ENCODE data around the gene CAPZB.

The CAPZB gene

DNA sequence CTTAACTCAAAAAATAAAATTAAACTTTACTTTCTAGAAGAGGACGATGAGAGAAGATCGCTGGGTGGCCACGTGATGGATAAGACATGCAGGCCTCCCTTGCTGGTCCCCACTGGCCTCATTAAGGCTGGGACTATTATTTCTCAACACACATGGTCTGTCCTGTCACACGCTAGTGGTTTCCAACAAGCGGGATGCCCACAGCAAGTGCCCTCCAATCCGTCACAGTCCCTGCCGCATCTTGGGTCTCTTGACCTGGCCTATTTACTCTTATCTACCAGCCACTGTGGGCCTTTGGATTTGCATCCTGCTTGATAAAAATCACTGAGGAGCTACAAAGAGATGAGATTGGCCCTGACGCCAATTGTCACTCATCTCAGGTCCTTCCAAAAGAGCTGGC lies 30.0 kb downstream of the CAPZB start:
- H3F3A ChIP-seq (ENCODE audit: insufficient read depth): no peaks in the 10 kb centered on the region
- no peak overlapping the region for H3K4me3 ChIP-seq (ENCODE audit: insufficient read depth, low read length, poor library complexity, severe bottlenecking)
- no peak overlapping the region for H3K9ac ChIP-seq (ENCODE audit: low read length)
- no peaks in the 10 kb centered on the region for H3K9me2 ChIP-seq (replicated peaks; ENCODE audit: insufficient read depth, low read length)
- H3K27me3 ChIP-seq (ENCODE audit: low read length): no peaks in the 10 kb centered on the region
- H4K20me1 ChIP-seq (ENCODE audit: low read depth, low read length): peaks cover 36% of the 10 kb centered on the region
- H2AFZ ChIP-seq (ENCODE audit: low read depth, low read length, severe bottlenecking): no peak overlapping the region
- H3K79me2 ChIP-seq (ENCODE audit: insufficient read depth, low read length): peaks cover 94% of the 10 kb centered on the region
- TF ChIP-seq EZH2phosphoT487 (conservative IDR thresholded peaks at IDR 0.05; ENCODE audit: low read length): no peak
- TF ChIP-seq, protein P1, sequence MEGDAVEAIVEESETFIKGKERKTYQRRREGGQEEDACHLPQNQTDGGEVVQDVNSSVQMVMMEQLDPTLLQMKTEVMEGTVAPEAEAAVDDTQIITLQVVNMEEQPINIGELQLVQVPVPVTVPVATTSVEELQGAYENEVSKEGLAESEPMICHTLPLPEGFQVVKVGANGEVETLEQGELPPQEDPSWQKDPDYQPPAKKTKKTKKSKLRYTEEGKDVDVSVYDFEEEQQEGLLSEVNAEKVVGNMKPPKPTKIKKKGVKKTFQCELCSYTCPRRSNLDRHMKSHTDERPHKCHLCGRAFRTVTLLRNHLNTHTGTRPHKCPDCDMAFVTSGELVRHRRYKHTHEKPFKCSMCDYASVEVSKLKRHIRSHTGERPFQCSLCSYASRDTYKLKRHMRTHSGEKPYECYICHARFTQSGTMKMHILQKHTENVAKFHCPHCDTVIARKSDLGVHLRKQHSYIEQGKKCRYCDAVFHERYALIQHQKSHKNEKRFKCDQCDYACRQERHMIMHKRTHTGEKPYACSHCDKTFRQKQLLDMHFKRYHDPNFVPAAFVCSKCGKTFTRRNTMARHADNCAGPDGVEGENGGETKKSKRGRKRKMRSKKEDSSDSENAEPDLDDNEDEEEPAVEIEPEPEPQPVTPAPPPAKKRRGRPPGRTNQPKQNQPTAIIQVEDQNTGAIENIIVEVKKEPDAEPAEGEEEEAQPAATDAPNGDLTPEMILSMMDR (IDR thresholded peaks at IDR 0.05; ENCODE audit: insufficient read depth, low read length, poor library complexity, severe bottlenecking): no peak
- no peak overlapping the region for H3K27ac ChIP-seq (ENCODE audit: low read depth, low read length)
- H3K4me2 ChIP-seq (ENCODE audit: low read depth, low read length, poor library complexity, severe bottlenecking): no peak overlapping the region
- no peaks in the 10 kb centered on the region for H3K9me3 ChIP-seq (ENCODE audit: insufficient read depth, low read length)
- H3K36me3 ChIP-seq (ENCODE audit: low read length): no peaks in the 10 kb centered on the region

DNA sequence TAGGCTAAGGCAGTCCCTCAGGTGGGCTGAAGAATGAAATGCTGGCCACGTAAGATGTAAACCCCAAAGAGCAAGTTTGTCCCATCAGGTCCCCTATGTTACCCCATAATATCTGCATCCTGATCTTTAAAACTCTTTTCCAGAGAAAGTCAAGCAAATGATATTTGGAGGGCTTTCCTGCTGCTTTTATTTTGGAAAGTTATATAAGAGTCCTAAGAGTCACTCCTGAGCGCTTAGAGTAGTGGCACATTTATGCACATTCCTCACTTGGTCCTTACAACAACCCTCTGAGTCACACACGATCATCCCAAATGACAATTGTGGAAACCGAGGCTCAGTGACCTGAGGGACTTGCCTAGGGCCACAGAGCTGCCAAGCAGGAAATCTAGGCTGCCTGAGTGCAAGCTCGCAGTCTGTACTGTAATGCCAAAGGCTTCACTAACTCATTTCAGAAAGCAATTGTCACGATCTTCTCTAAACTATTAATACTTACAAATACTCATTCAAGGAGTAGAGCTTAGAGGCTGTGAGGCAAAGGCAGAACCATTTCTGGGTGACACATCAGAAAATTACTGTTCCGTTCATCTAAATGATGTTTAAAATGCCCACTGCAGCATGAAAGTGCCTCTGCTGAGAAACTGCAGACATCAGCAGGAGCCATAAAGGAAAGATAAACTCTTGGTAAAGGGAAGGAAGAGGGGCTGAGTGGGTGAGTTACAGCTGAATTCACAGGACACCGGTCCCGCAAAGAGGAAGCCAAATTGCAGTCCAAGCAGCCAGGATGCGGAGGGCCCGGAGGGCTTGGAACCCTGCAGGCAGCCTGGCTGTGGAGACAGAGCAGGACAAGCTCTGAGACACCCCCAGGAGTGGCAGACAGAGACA lies 30.8 kb downstream of the CAPZB start:
- H3K9me2 ChIP-seq (replicated peaks; ENCODE audit: insufficient read depth, low read length): no peaks in the 10 kb centered on the region
- no peak overlapping the region for H3K4me2 ChIP-seq (ENCODE audit: low read depth, low read length, poor library complexity, severe bottlenecking)
- H3K9ac ChIP-seq (ENCODE audit: low read length): no peak overlapping the region
- no peaks in the 10 kb centered on the region for H3K36me3 ChIP-seq (ENCODE audit: low read length)
- H3F3A ChIP-seq (ENCODE audit: insufficient read depth): no peaks in the 10 kb centered on the region
- no peak overlapping the region for H3K27ac ChIP-seq (ENCODE audit: low read depth, low read length)
- peaks cover 36% of the 10 kb centered on the region for H4K20me1 ChIP-seq (ENCODE audit: low read depth, low read length)
- peaks cover 94% of the 10 kb centered on the region for H3K79me2 ChIP-seq (ENCODE audit: insufficient read depth, low read length)
- no peaks in the 10 kb centered on the region for H3K27me3 ChIP-seq (ENCODE audit: low read length)
- no peak overlapping the region for H2AFZ ChIP-seq (ENCODE audit: low read depth, low read length, severe bottlenecking)
- H3K9me3 ChIP-seq (ENCODE audit: insufficient read depth, low read length): no peaks in the 10 kb centered on the region
- TF ChIP-seq, protein P1 (IDR thresholded peaks at IDR 0.05; ENCODE audit: insufficient read depth, low read length, poor library complexity, severe bottlenecking): no peak
- TF ChIP-seq EZH2phosphoT487 (conservative IDR thresholded peaks at IDR 0.05; ENCODE audit: low read length): no peak
- H3K4me3 ChIP-seq (ENCODE audit: insufficient read depth, low read length, poor library complexity, severe bottlenecking): no peak overlapping the region

DNA sequence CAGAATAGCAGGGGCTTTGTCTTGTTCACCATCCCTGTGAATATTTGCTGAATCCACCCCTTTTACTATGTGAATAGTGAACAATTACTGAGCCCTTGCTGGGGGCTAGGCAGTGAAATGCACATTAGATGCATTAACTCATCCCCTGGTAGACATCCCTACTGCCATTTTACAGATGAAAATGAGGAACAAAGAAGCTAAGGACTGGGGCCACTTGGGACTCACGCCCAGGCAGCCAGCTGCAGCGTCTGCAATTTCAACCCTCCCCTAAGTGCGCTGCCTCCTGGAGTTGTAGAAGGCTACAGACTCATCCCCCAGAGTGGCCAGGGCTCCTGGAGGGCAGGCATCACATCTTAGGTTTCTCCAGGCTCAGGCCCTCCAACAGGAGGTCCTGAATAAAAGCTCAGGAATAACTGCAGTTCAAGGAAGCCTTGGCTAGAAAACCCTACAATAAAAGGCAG lies 31.6 kb downstream of the CAPZB start:
- no peak for TF ChIP-seq EZH2phosphoT487 (conservative IDR thresholded peaks at IDR 0.05; ENCODE audit: low read length)
- TF ChIP-seq, protein P1 (IDR thresholded peaks at IDR 0.05; ENCODE audit: insufficient read depth, low read length, poor library complexity, severe bottlenecking): no peak
- no peaks in the 10 kb centered on the region for H3K36me3 ChIP-seq (ENCODE audit: low read length)
- no peak overlapping the region for H3K9ac ChIP-seq (ENCODE audit: low read length)
- H3F3A ChIP-seq (ENCODE audit: insufficient read depth): no peaks in the 10 kb centered on the region
- peaks cover 93% of the 10 kb centered on the region for H3K79me2 ChIP-seq (ENCODE audit: insufficient read depth, low read length)
- no peak overlapping the region for H2AFZ ChIP-seq (ENCODE audit: low read depth, low read length, severe bottlenecking)
- H3K27ac ChIP-seq (ENCODE audit: low read depth, low read length): no peak overlapping the region
- no peaks in the 10 kb centered on the region for H3K9me2 ChIP-seq (replicated peaks; ENCODE audit: insufficient read depth, low read length)
- peaks cover 35% of the 10 kb centered on the region for H4K20me1 ChIP-seq (ENCODE audit: low read depth, low read length)
- H3K4me2 ChIP-seq (ENCODE audit: low read depth, low read length, poor library complexity, severe bottlenecking): no peak overlapping the region
- H3K27me3 ChIP-seq (ENCODE audit: low read length): no peaks in the 10 kb centered on the region
- H3K9me3 ChIP-seq (ENCODE audit: insufficient read depth, low read length): no peaks in the 10 kb centered on the region
- H3K4me3 ChIP-seq (ENCODE audit: insufficient read depth, low read length, poor library complexity, severe bottlenecking): no peak overlapping the region
